GM21529 (cell line): ENCODE data around the gene THSD4.
"Not testable (repeated sequence)": the region's sequence is repeated elsewhere in the genome, so short reads cannot be mapped to it uniquely, and the experiment has no call there.

Experiments used
- ATAC-seq: cut with Tn5 transposase; IDR thresholded peaks from one replicate; pipeline ENCODE4 v1.9.1; 2021; ENCODE audit not compliant: unreplicated experiment

Gene THSD4

GRCh38 chr15:71252044-71252739 is 136.9 kb downstream of the THSD4 start:
- no peak for ATAC-seq

GRCh38 chr15:71252740-71253047 is 137.4 kb downstream of the THSD4 start:
- ATAC-seq: no peak

DNA sequence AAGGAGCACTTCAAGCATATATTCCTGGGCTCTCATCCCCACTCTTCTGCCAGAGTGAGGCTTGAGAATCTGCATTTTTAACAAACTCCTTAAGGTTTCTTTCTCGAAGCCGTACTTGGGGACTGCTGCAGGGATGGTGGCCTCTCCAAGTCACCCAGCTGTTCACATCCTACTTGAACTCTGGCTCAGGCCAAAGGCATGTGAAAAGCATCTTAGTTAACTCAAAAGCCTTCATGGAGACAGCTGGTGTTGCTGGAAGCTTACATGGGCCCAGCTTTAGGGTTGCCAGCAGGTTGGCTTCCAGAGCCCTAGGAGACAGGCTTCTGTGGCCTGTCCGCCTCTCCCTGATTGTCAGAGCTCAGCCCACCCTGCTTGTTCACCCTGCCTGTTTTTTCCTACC is 139.2 kb downstream of the THSD4 start:
- ATAC-seq: no peak

- ATAC-seq: no peak
Observed at GRCh38 chr15:71256934-71257664, 141.8 kb downstream of the THSD4 start.

DNA sequence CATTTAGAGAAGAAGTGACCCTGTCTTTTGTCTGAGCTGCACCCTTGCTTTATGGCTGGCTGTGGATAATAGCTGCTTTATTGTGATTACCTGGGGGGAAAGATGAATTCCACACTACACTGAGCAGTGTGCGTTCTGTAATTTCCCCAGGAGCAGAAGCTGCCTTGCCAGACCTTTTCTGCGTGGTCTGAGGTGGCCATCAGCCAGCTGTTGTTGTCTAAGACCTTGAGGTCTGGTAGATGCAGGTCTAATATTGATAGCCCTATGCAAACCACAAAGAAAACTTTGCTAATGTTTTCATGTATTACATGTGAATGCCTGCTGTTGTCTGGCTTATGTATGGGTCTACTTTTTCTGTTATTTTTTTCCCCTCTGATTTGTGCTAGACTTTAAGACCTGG is 144.6 kb downstream of the THSD4 start:
- no peak for ATAC-seq

DNA sequence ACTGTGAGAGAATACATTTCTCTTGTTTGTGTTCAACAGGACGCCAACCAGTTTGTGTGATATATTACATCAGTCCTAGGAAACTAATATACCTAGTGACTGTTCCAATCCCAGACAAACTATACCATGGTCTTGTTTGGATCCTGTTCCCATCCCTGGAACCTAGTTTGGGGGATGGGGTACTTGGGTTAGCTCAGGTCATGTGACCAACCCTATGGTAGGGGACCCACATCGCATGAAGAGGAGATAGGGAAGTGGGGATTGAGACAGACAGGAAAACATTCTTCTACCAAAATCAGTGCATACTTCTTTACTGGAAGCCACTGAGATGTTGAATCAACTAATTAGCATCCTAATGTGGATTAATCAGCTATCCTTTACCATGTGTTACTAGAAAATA is 146.1 kb downstream of the THSD4 start:
- no peak for ATAC-seq

- ATAC-seq: no peak
Observed at GRCh38 chr15:71261909-71262308, 146.6 kb downstream of the THSD4 start.

DNA sequence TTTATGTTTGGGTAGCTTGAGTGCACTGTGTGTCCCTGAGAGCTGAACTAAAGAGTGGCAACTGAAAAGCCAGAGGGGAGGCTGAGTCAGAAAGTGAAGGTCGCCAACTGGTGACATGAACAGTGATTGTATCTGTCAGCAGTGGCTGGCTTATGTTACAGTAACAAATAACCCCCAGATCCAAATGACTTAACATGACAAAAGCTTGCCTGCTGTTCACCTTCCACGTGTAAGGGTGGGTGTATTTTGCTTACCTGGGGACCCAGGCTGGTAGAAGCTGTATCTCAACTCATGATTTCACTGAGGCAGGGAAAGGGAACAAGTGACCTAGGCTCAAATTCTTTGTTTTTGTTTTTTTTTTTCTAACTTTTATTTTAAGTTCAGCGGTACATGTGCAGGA is 147.3 kb downstream of the THSD4 start:
- no peak for ATAC-seq

GRCh38 chr15:71265606-71266005 is 150.3 kb downstream of the THSD4 start:
- not testable (repeated sequence) for ATAC-seq

GRCh38 chr15:71271327-71271726 is 156.1 kb downstream of the THSD4 start:
- no peak for ATAC-seq

DNA sequence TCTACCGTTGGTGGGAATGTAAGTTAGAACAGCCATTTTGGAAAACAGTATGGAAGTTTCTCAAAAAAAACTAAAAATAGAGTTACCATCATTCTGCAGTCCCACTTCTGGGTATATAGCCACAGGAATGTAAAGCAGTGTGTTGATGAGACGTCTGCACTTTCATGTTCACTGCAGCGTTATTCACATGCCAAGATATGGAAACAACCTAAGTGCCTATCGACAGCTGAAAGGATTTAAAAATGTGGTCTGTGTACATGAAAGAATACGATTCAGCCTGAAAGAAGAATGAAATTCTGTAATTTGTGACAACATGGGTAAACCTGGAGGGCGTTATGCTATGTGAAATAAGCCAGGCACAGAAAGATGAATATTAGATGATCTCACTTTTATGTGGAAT is 157.7 kb downstream of the THSD4 start:
- ATAC-seq: no peak

DNA sequence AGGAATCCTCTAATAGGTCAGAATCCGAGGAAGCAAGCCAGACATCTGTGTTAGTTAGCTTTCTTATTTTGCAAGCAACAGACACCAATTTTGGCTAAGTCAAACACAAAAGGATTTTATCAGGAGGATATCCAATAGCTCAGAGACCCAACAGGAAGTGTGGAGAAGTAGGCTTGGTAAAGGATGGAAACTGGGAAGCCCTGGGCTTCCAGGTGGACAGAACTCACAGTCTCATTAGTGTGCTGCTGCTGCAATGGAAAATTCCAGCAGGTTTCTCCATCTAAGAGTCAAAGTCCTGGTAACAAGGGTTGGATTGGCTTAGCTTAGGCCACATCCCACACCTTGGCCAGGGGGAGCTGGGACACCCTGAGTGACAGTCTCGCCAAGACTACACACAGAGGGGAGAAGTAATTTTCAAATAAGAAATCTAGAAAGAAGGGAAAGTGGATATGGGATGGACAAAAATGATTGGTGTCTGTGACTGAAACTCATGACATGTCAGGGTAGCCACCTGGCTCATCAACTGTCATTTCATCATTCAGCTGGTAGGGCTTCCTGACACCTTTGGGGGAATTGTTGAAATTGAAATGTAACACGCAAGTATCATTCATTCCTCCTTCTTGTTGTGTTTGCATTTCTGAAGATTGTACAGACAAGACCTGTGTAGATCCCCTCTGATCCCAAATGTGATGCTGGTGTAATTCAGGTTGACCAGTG is 158.6 kb downstream of the THSD4 start:
- no peak for ATAC-seq

- ATAC-seq: no peak
Observed at GRCh38 chr15:71274448-71274798, 159.2 kb downstream of the THSD4 start.

GRCh38 chr15:71275098-71275497 is 159.8 kb downstream of the THSD4 start:
- ATAC-seq: no peak

DNA sequence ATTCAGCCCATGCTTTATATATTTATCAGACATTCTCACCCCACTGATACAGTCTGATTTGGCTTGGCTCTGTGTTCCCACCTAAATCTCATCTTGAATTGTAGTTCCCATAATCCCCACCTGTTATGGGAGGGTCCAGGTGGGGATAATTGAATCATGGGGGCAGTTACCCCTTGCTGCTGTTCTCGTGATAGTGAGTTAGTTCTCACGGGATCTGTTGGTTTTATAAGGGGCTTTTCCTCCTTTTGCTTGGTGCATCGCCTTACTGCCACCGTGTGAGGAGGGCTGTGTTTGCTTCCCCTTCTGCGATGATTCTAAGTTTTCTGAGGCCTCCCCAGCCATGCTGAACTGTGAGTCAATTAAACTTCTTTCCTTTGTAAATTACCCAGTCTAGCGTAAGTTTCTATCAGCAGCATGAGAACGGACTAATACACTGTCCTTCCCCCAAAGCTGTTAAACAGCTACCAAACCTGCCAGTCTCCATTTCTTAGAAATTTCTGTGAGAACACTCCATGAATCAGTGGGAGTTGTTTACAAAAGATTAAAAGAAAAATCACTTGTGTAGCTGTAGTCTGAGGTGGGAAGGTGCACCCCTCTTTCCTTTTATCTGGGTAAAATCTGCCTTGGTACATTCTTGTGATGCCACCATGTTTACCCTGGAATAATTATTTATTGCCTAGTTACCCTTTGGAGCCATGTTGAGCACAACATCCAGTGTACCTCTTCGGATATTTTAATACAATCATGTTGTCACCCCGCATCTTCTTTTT is 160.5 kb downstream of the THSD4 start:
- ATAC-seq: no peak

DNA sequence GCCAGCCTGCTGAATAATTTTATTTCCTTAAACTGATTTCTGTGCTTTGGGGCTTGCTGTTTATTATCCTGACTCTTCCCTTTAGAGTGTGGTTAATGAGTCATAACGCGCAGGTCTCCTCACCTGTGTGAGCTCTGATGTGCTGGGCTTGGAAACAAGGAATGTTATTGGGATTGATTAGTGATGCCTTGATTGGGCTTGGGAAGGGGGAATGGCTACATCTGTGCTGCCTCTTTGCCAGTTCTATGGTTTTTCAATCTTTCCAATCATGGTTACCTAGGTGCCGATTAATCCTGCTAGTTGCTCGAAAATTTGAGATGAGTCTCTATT is 161.0 kb downstream of the THSD4 start:
- ATAC-seq: no peak

DNA sequence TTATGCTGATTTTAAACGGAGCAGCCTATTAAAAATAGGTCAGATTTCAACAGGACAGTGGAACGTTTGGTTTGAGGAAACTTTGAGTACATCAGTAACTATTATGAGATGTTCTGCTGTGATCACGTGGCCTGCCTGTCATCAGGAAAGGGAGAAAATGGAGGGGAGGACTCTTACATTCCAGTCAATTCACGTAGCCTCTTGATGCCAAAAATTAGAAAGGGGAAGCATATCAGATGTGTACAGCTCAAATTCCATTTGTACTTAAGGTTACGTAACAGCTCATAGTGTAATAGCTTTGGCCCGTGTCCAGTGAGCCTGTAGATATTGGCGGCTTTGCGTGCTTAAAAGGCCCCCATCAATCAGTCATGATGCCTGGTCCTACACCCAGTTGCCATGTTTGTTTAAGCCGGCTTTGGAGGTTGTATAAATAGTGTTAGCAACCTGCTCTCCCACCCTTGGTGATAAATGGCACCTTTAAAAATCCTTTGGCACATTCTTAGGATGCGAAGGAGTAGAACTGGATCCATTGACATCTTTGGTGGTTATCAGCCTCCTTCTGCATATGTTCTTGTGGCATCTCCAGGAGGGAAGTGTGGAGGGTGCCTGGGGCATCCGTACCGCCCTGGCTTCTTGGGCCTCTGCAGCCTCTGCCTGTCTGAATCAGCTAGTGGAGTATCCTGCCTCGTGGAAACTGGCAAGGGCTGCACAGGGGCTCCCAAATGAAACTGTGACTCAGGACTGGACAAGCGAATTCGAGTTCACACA is 163.9 kb downstream of the THSD4 start:
- no peak for ATAC-seq

DNA sequence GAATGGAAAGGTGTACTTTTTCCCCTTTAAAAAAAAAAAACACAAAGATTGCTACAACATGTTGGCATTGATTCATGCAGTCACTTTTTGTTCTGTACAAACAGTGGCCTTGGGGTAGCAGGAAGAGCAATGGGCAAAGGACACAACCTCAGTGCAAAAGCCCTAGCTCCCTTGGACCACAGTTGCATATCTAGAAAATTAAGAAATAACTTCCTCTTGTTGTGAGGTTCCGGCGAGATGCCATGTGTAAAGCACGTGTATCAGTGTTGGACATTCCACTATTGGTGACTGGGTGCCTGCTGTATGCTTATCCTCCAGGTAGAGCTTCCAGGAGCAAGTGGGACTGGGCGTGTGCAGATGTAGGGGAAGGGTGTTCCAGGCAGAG is 164.5 kb downstream of the THSD4 start:
- ATAC-seq: no peak

- ATAC-seq: no peak
Observed at GRCh38 chr15:71280206-71280605, 164.9 kb downstream of the THSD4 start.

GRCh38 chr15:71281256-71281655 is 166.0 kb downstream of the THSD4 start:
- no peak for ATAC-seq

DNA sequence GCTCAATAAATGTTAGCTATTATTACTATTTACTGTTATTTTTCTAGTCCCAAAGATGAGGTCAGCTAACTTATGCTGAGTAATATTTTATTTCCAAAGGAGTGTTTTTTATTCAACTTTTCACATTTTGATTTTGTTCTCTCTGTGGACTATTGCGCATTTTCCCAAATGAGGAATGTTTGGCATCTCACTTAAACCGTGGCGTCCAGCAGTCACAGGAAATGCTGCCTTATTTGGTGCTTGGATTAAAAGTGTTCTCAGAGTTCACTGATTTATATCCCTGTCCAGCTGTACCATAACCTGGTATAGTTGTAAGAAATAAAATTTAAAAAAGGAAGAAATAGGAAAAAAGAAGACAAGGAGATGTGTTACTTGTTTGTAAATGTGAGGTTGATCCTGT is 166.8 kb downstream of the THSD4 start:
- ATAC-seq: no peak
